Prostate gland (tissue), 2 donors: ENCODE results near the gene CUL7. TPM values are rescaled to one million over a fixed set of nuclear protein-coding genes. Genes with fewer than 3 reads are reported as not detected.

Source experiments
- DNase-seq: peaks from one replicate; pipeline ENCODE4 v3.0.0-alpha.2; 2019; ENCODE audit warnings: low spot score
- H3K27ac ChIP-seq, 2 donors: fragments of 200-600 bp; sonication (generic); 2 replicates each; pipeline ENCODE4 v1.5.1; 2017 to 2019
- H3K27me3 ChIP-seq: fragments of 200-600 bp; sonication (generic); replicated peaks from 2 replicates; pipeline ENCODE4 v1.5.1; 2019; ENCODE audit not compliant: insufficient read depth
- H3K36me3 ChIP-seq, 2 donors: fragments of 200-600 bp; sonication (generic); 1 replicate in 1 of 2; 2 replicates in 1 of 2; pipeline versions ENCODE4 v1.5.1 to v1.8.1; 2017 to 2019
- H3K4me1 ChIP-seq: fragments of 200-600 bp; sonication (generic); replicated peaks from 2 replicates; pipeline ENCODE4 v1.5.1; 2019
- H3K4me3 ChIP-seq, 2 donors: fragments of 200-600 bp; sonication (generic); 2 replicates each; pipeline ENCODE4 v1.5.1; 2017 to 2019
- H3K9me3 ChIP-seq: fragments of 200-600 bp; sonication (generic); 2 replicates; pipeline ENCODE4 v1.5.1; 2017
- POLR2A ChIP-seq: fragments of 450-650 bp; IDR thresholded peaks from one replicate; pipeline ENCODE4 v1.6.1; 2016; ENCODE audit warnings: antibody characterized with exemption, mild to moderate bottlenecking
- POLR2AphosphoS5 ChIP-seq: sonication (generic); formaldehyde crosslinking; IDR thresholded peaks from one replicate; pipeline ENCODE4 v1.6.1; 2017; ENCODE audit warnings: antibody characterized with exemption
- WGBS: methylation state at CpG from one replicate; pipeline ENCODE4 v1.1.5; 2018; 5-methylcytosine and 5-hydroxymethylcytosine counted together
- intact Hi-C: fragments of 100-400 bp; cut with DNase I; formaldehyde crosslinking; loops from one replicate; pipeline ENCODE4 v1.14.2; 2022
- total RNA-seq, 2 donors: library from RNA; depleted of rRNA; stranded (reverse); fragments of >200 nt; gene quantifications; one replicate each; pipeline ENCODE4 v1.1.0, GENCODE V29; 2016
- TF ChIP-seq, protein P1 (sequence below), 4 experiments: fragments of 200-600 bp in 2 of 4; fragments of 450-650 bp in 2 of 4; sonication (generic) in 2 of 4; IDR thresholded peaks; 1 replicate in 3 of 4; 2 replicates in 1 of 4; pipeline ENCODE4 v1.5.1; 2016 to 2019; ENCODE audit warnings: antibody characterized with exemption in 4 of 4, mild to moderate bottlenecking in 2 of 4, moderate library complexity in 2 of 4

CUL7 gene
- total RNA-seq, 2 donors from 2014 or later, result 18.6 to 30.4 TPM

DNA sequence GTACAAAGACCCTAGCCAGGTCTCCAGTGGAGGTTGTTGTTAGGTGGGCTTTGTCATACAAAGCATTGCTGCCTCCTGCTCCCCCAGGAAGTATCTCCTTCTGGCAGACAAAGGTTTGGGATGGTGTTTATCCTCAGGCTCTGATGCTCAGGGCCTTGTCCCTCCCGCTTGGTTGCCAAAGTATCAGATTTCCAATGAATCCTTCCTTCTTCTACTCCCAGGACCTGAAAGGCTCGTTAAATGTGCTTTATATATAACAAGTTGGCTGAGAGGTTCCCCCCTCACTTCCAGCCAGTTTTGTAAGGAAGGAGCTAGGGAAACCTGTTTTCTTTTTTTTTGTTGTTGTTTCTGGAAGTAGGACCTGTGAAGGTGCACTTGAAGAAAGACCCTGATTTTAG, 36.9 kb upstream of the CUL7 start:
- peak overlapping the region; percentile 79 to 80 for H3K27ac ChIP-seq
- WGBS, result 8% methylated on average over 2 of the region's 2 CpGs
- no peak overlapping the region for H3K4me3 ChIP-seq
- no peaks in the 10 kb centered on the region for H3K27me3 ChIP-seq
- intact Hi-C loops, result no loop called here
- H3K4me1 ChIP-seq, result peaks cover 32% of the 10 kb centered on the region
- no peaks in the 10 kb centered on the region for H3K9me3 ChIP-seq
- TF ChIP-seq POLR2A (no peak), POLR2AphosphoS5 (peak; percentile 89)
- TF ChIP-seq, protein P1, sequence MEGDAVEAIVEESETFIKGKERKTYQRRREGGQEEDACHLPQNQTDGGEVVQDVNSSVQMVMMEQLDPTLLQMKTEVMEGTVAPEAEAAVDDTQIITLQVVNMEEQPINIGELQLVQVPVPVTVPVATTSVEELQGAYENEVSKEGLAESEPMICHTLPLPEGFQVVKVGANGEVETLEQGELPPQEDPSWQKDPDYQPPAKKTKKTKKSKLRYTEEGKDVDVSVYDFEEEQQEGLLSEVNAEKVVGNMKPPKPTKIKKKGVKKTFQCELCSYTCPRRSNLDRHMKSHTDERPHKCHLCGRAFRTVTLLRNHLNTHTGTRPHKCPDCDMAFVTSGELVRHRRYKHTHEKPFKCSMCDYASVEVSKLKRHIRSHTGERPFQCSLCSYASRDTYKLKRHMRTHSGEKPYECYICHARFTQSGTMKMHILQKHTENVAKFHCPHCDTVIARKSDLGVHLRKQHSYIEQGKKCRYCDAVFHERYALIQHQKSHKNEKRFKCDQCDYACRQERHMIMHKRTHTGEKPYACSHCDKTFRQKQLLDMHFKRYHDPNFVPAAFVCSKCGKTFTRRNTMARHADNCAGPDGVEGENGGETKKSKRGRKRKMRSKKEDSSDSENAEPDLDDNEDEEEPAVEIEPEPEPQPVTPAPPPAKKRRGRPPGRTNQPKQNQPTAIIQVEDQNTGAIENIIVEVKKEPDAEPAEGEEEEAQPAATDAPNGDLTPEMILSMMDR (IDR thresholded peaks at IDR 0.05), result no peak
- peak; percentile 79 for DNase-seq
- no peaks in the 10 kb centered on the region for H3K36me3 ChIP-seq

DNA sequence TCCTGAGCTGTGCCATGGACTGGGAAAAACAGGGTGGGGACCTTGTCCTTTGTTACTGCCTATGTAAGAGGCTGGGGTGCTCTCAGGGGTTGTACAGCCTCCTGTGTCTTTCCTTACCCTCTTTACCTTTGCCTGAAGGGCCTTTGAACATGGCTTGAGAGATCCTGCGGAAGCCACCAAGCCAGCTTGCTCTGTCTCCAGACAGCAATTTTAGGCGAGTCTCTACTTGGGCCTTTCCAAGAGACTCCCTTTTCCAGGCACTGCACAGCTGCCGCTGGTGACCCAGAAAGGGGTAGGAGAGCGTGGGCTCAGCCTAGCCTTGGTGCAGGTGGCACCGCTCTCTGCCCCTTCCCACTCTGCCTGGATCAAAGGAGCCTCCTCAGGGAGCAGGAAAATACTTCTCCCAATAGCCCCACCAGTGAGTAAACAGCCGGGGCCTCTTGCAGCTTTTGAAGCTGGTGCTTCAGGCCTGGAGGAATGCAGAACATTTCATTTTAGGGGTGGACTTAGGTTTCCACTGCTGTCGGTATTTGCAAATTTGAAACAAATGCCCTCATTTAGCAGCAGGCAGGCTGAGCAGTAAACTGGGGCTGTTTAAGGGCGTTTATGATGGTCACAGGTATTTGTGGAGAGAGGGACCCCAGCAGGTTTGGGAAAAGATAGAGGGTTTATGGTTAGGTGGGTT, 36.4 kb upstream of the CUL7 start:
- H3K27ac ChIP-seq, result peak overlapping the region; percentile 79 to 80
- H3K4me1 ChIP-seq, result peaks cover 32% of the 10 kb centered on the region
- no peaks in the 10 kb centered on the region for H3K9me3 ChIP-seq
- intact Hi-C loops, result no loop called here
- DNase-seq, result no peak
- H3K27me3 ChIP-seq, result no peaks in the 10 kb centered on the region
- H3K36me3 ChIP-seq, result no peaks in the 10 kb centered on the region
- TF ChIP-seq, protein P1 (IDR thresholded peaks at IDR 0.05), result no peak
- TF ChIP-seq POLR2AphosphoS5, result no peak
- TF ChIP-seq POLR2A, result no peak
- 38% methylated on average over 8 of the region's 8 CpGs for WGBS
- H3K4me3 ChIP-seq, result no peak overlapping the region

DNA sequence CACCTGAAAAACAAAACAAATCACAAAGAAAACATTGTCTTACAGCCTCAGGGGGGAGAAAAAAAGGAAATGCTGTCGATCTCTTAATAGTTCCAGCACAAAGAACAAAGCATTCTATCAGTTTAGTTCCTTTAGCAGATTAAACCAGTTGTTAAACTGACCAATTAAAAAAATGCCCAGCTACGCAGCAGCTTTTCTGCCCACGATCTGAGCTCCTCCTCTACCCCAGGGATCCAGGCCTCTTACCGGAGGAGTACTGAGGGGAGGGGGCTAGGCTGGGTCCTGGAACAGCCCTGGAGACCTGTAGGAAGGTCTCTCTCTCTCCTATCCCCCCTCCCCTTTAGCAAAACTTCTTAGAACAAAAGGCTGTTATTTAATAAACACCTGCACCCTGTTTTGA, 35.8 kb upstream of the CUL7 start:
- Histone ChIP-seq H3K4me3 (no peak overlapping the region), H3K9me3 (no peaks in the 10 kb centered on the region), H3K36me3 (no peaks in the 10 kb centered on the region), H3K27me3 (no peaks in the 10 kb centered on the region), H3K27ac (peak overlapping the region; percentile 79 to 80), H3K4me1 (peaks cover 32% of the 10 kb centered on the region)
- intact Hi-C loops, result no loop called here
- DNase-seq, result no peak
- TF ChIP-seq, protein P1 (IDR thresholded peaks at IDR 0.05), result no peak
- TF ChIP-seq POLR2AphosphoS5, result no peak
- no peak for TF ChIP-seq POLR2A
- WGBS, result 16% methylated on average over 4 of the region's 4 CpGs

DNA sequence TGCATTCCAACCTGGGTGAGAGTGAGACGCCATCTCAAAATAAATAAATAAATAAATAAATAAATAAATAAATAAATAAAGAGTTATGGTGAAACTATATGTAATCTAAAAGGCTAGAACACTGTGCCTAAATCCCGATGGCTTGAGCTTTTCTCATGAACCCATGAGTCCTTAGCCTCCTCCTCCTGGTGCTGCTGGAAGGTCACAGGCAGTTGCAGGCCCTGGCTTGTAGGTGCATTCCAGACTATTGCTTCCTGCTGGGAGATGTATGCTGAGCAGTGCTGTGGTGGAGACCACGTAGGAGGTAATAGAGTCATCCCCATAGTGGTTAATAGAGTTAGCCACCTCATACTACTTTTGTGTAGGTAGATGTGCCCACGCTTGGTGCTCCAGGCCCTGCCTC, 35.0 kb upstream of the CUL7 start:
- DNase-seq, result peak; percentile 56
- H3K4me3 ChIP-seq, result no peak overlapping the region
- peak overlapping the region; percentile 79 to 80 for H3K27ac ChIP-seq
- peaks cover 25% of the 10 kb centered on the region for H3K4me1 ChIP-seq
- intact Hi-C loops, result no loop called here
- H3K36me3 ChIP-seq, result no peaks in the 10 kb centered on the region
- H3K27me3 ChIP-seq, result no peaks in the 10 kb centered on the region
- no peaks in the 10 kb centered on the region for H3K9me3 ChIP-seq
- TF ChIP-seq, protein P1 (IDR thresholded peaks at IDR 0.05), result no peak
- peak; percentile 48 for TF ChIP-seq POLR2AphosphoS5
- no peak for TF ChIP-seq POLR2A
- WGBS, result 55% methylated on average over 4 of the region's 4 CpGs

DNA sequence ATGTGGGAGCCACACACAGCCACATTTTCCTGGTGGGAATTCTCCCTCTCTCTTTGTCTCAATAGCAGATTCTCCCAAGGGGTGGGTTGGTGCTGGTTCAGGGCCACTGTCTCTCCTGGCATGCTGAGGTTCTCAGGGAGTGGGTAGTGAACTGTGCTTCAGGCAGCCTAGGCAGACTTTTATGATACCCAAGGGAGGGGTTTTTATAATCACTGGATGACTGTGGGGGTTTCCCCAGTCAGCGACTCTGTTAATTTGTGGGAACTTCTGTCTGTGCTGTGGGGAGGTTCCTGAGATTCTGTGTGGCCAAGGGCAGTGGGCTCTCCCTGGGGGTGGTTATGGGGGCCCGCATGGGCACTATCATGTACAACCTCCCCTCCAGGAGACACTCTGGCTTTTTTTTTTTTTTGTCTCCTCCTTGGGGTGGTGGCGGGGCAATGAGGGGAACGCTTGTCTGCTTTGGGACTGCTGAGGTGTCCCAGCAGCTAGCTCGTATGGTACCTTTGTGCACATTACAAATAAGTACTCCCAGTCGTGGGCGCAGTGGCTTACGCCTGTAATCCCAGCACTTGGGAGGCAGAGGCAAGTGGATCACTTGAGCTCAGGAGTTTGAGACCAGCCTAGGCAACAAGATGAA, 32.5 kb upstream of the CUL7 start:
- intact Hi-C loops, result no loop called here
- TF ChIP-seq, protein P1 (IDR thresholded peaks at IDR 0.05), result no peak
- TF ChIP-seq POLR2AphosphoS5, result no peak
- TF ChIP-seq POLR2A, result no peak
- no peaks in the 10 kb centered on the region for H3K9me3 ChIP-seq
- no peak for DNase-seq
- no peak overlapping the region for H3K27ac ChIP-seq
- no peaks in the 10 kb centered on the region for H3K27me3 ChIP-seq
- WGBS, result 85% methylated on average over 8 of the region's 8 CpGs
- H3K4me3 ChIP-seq, result no peak overlapping the region
- H3K4me1 ChIP-seq, result peaks cover 19% of the 10 kb centered on the region
- H3K36me3 ChIP-seq, result no peaks in the 10 kb centered on the region
